GM23338 (cell line): ENCODE results near the gene SENP3. TPM values are rescaled to one million over a fixed set of nuclear protein-coding genes. Genes with fewer than 3 reads are reported as not detected.
"Not testable (repeated sequence)": the region's sequence is repeated elsewhere in the genome, so short reads cannot be mapped to it uniquely, and the experiment has no call there.

Source experiments
- ATAC-seq: fragments of 200-7000 bp; cut with Tn5 transposase; 3 replicates; pipeline ENCODE4 v1.9.1; 2020
- DNase-seq: peaks from one replicate; pipeline ENCODE4 v3.0.0-alpha.2; 2015; ENCODE audit warnings: low spot score
- H2AFZ ChIP-seq: fragments of 200-600 bp; sonication (generic); 2 replicates; pipeline ENCODE4 v1.8.0; 2016; ENCODE audit warnings: antibody characterized with exemption, mild to moderate bottlenecking, moderate library complexity
- H3F3A ChIP-seq: fragments of 200-600 bp; sonication (generic); replicated peaks from 2 replicates; pipeline ENCODE4 v1.8.0; 2017; ENCODE audit warnings: antibody characterized with exemption, mixed run types, low read depth
- H3K27ac ChIP-seq: fragments of 200-600 bp; sonication (generic); 2 replicates; pipeline ENCODE4 v1.6.1; 2016; ENCODE audit warnings: low read depth
- H3K27me3 ChIP-seq: fragments of 200-600 bp; sonication (generic); 2 replicates; pipeline ENCODE4 v1.8.0; 2016; ENCODE audit warnings: mild to moderate bottlenecking, mixed run types, moderate library complexity; ENCODE audit not compliant: insufficient read depth
- H3K36me3 ChIP-seq: fragments of 200-600 bp; sonication (generic); 2 replicates; pipeline ENCODE4 v1.8.0; 2016; ENCODE audit warnings: mild to moderate bottlenecking; ENCODE audit not compliant: insufficient read depth
- H3K4me1 ChIP-seq: fragments of 200-600 bp; sonication (generic); 2 replicates; pipeline ENCODE4 v1.8.0; 2016; ENCODE audit warnings: mild to moderate bottlenecking, moderate library complexity; ENCODE audit not compliant: insufficient read depth
- H3K4me2 ChIP-seq: fragments of 200-600 bp; sonication (generic); 2 replicates; pipeline ENCODE4 v1.7.1; 2017; ENCODE audit warnings: mixed run types
- H3K4me3 ChIP-seq: fragments of 200-600 bp; sonication (generic); 2 replicates; pipeline ENCODE4 v1.6.1; 2016; ENCODE audit warnings: mixed run types
- H3K79me2 ChIP-seq: fragments of 200-600 bp; sonication (generic); replicated peaks from 2 replicates; pipeline ENCODE4 v1.8.0; 2017; ENCODE audit warnings: mild to moderate bottlenecking; ENCODE audit not compliant: insufficient read depth
- H3K9me2 ChIP-seq: fragments of 200-600 bp; sonication (generic); 2 replicates; pipeline ENCODE4 v1.8.0; 2017; ENCODE audit not compliant: insufficient read depth
- H4K20me1 ChIP-seq: fragments of 200-600 bp; sonication (generic); replicated peaks from 2 replicates; pipeline ENCODE4 v1.8.0; 2017; ENCODE audit warnings: mild to moderate bottlenecking; ENCODE audit not compliant: insufficient read depth
- H3K27ac Mint-ChIP-seq: 2 replicates; pipeline ENCODE4 v1.8.0; 2020; ENCODE audit warnings: inconsistent platforms, mild to moderate bottlenecking, moderate library complexity, mixed read lengths
- H3K27me3 Mint-ChIP-seq: 3 replicates; pipeline ENCODE4 v1.8.0; 2022; ENCODE audit warnings: low read depth, mild to moderate bottlenecking, moderate library complexity, mixed read lengths, inconsistent platforms; ENCODE audit not compliant: insufficient read depth, poor library complexity
- H3K36me3 Mint-ChIP-seq: 3 replicates; pipeline ENCODE4 v1.8.0; 2021; ENCODE audit warnings: low read depth, mild to moderate bottlenecking, inconsistent platforms, moderate library complexity, mixed read lengths
- H3K4me1 Mint-ChIP-seq: 3 replicates; pipeline ENCODE4 v1.8.0; 2020; ENCODE audit warnings: mild to moderate bottlenecking, inconsistent platforms, mixed read lengths
- H3K4me3 Mint-ChIP-seq: 3 replicates; pipeline ENCODE4 v1.8.0; 2021; ENCODE audit warnings: moderate library complexity, mild to moderate bottlenecking, inconsistent platforms, mixed read lengths
- H3K9me3 Mint-ChIP-seq: 3 replicates; pipeline ENCODE4 v1.8.0; 2020; ENCODE audit warnings: moderate library complexity, mild to moderate bottlenecking, inconsistent platforms, mixed read lengths
- CREB1 ChIP-seq: fragments of 250-450 bp; sonication (Bioruptor Pico); IDR thresholded peaks from 2 replicates; pipeline ENCODE4 v1.5.0; 2020; ENCODE audit warnings: low read depth, mild to moderate bottlenecking, moderate library complexity
- ETS1 ChIP-seq: IDR thresholded peaks from 2 replicates; pipeline ENCODE4 v1.6.1; 2016; ENCODE audit warnings: antibody characterized with exemption
- EZH2 ChIP-seq: fragments of 200-600 bp; sonication (generic); IDR thresholded peaks from one replicate; pipeline ENCODE4 v1.8.0; 2017; ENCODE audit warnings: antibody characterized with exemption, mild to moderate bottlenecking, low read depth; ENCODE audit not compliant: unreplicated experiment
- JUNB ChIP-seq: IDR thresholded peaks from one replicate; pipeline ENCODE4 v1.6.1; 2016; ENCODE audit warnings: antibody characterized with exemption; ENCODE audit not compliant: unreplicated experiment
- NANOG ChIP-seq: IDR thresholded peaks from 2 replicates; pipeline ENCODE4 v1.6.1; 2016; ENCODE audit warnings: antibody characterized with exemption, borderline replicate concordance
- POLR2AphosphoS5 ChIP-seq: IDR thresholded peaks from 2 replicates; pipeline ENCODE4 v1.6.1; 2016; ENCODE audit warnings: antibody characterized with exemption, low read depth
- STAT1 ChIP-seq: IDR thresholded peaks from one replicate; pipeline ENCODE4 v1.6.1; 2016; ENCODE audit warnings: antibody characterized with exemption; ENCODE audit not compliant: unreplicated experiment
- ZNF114 ChIP-seq: fragments of 250-450 bp; sonication (Bioruptor Pico); IDR thresholded peaks from 2 replicates; pipeline ENCODE4 v1.5.0; 2020; ENCODE audit warnings: mild to moderate bottlenecking, moderate library complexity
- polyA plus RNA-seq: library from polyadenylated mRNA; unstranded; fragments of >200 nt; fragmentation: Nextera tagmentation; extraction: Ambion mirVana; gene quantifications from 2 replicates; pipeline ENCODE4 v1.2.1, GENCODE V29; 2016
- total RNA-seq: library from RNA; depleted of rRNA; stranded (reverse); fragments of >200 nt; shearing (Covaris generic); gene quantifications from 2 replicates; pipeline ENCODE4 v1.2.3, GENCODE V29; 2014
- TF ChIP-seq, protein P1 (sequence below): IDR thresholded peaks from one replicate; pipeline ENCODE4 v1.6.1; 2018; ENCODE audit warnings: antibody characterized with exemption; ENCODE audit not compliant: unreplicated experiment

Gene SENP3
- total and polyA plus RNA-seq, 2 experiments from 2014 or later: 6.5 to 138 TPM

DNA sequence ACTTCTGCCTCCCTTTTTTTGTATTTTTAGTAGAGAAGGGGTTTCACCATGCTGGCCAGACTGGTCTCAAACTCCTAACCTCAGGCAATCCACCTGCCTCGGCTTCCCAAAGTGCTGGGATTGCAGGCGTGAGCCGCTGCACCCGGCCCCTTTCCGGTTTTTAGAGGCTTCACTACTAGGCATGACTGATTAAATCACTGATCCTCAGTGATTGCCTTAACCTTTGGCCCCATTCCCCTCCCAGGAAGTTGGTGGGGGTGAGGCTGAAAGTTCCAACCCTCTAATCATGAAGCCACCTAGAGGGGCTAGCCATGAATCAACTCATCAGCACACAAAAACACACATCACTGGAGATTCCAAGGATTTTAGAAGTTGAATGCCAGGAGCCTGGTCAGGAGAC, 35.8 kb downstream of the SENP3 start:
- ATAC-seq, H2AFZ ChIP-seq, H3K27me3 ChIP-seq, H3K27ac ChIP-seq, H3K4me1 Mint-ChIP-seq, H3K27me3 Mint-ChIP-seq, H3F3A ChIP-seq, H3K4me3 Mint-ChIP-seq, H3K9me2 ChIP-seq, H3K4me3 ChIP-seq, H4K20me1 ChIP-seq, H3K79me2 ChIP-seq, H3K4me2 ChIP-seq, H3K9me3 Mint-ChIP-seq, DNase-seq, H3K27ac Mint-ChIP-seq, H3K4me1 ChIP-seq: not testable (repeated sequence)
- H3K36me3 Mint-ChIP-seq: peaks cover 86% of the 10 kb centered on the region
- H3K36me3 ChIP-seq: peaks cover 37% of the 10 kb centered on the region

- Histone ChIP-seq H3F3A (peaks cover 4% of the 10 kb centered on the region; the same call in 1 of the 2 replicates), H3K4me1 (no peaks in the 10 kb centered on the region), H2AFZ (no peak overlapping the region), H3K36me3 (peaks cover 40% of the 10 kb centered on the region), H3K27me3 (no peaks in the 10 kb centered on the region), H3K79me2 (peaks cover 35% of the 10 kb centered on the region), H3K27ac (no peak overlapping the region), H3K9me2 (no peaks in the 10 kb centered on the region), H3K4me3 (no peak overlapping the region), H3K4me2 (no peak overlapping the region), H4K20me1 (peaks cover 23% of the 10 kb centered on the region)
- Mint-ChIP-seq H3K27ac (no peak overlapping the region), H3K27me3 (peaks cover 4% of the 10 kb centered on the region), H3K4me3 (no peak overlapping the region), H3K9me3 (no peaks in the 10 kb centered on the region), H3K4me1 (no peaks in the 10 kb centered on the region; the same call in 1 of the 3 replicates), H3K36me3 (peaks cover 53% of the 10 kb centered on the region)
- no peak for DNase-seq
- no peak for ATAC-seq
- TF ChIP-seq EZH2 (no peak), CREB1 (CRISPR knock-in tag) (no peak), ZNF114 (no peak), POLR2AphosphoS5 (no peak), STAT1 (no peak), ETS1 (no peak), NANOG (no peak)
Observed at GRCh38 chr17:7606280-7606679, 44.6 kb downstream of the SENP3 start.

GRCh38 chr17:7610641-7611040, 48.9 kb downstream of the SENP3 start:
- Mint-ChIP-seq H3K4me3 (no peak overlapping the region), H3K27ac (no peak overlapping the region)
- H3K27ac ChIP-seq: no peak overlapping the region
- no peak for TF ChIP-seq CREB1 (CRISPR knock-in tag)
- no peak for TF ChIP-seq JUNB
- no peak for TF ChIP-seq ZNF114
- TF ChIP-seq, protein P1, sequence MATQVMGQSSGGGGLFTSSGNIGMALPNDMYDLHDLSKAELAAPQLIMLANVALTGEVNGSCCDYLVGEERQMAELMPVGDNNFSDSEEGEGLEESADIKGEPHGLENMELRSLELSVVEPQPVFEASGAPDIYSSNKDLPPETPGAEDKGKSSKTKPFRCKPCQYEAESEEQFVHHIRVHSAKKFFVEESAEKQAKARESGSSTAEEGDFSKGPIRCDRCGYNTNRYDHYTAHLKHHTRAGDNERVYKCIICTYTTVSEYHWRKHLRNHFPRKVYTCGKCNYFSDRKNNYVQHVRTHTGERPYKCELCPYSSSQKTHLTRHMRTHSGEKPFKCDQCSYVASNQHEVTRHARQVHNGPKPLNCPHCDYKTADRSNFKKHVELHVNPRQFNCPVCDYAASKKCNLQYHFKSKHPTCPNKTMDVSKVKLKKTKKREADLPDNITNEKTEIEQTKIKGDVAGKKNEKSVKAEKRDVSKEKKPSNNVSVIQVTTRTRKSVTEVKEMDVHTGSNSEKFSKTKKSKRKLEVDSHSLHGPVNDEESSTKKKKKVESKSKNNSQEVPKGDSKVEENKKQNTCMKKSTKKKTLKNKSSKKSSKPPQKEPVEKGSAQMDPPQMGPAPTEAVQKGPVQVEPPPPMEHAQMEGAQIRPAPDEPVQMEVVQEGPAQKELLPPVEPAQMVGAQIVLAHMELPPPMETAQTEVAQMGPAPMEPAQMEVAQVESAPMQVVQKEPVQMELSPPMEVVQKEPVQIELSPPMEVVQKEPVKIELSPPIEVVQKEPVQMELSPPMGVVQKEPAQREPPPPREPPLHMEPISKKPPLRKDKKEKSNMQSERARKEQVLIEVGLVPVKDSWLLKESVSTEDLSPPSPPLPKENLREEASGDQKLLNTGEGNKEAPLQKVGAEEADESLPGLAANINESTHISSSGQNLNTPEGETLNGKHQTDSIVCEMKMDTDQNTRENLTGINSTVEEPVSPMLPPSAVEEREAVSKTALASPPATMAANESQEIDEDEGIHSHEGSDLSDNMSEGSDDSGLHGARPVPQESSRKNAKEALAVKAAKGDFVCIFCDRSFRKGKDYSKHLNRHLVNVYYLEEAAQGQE: no peak

More at GRCh38 chr17:7610641-7611040, 48.9 kb downstream of the SENP3 start:
- Histone ChIP-seq H3K9me2 (no peaks in the 10 kb centered on the region), H3K4me2 (no peak overlapping the region), H3K79me2 (peaks cover 64% of the 10 kb centered on the region), H3F3A (peaks cover 19% of the 10 kb centered on the region; the same call in 1 of the 2 replicates), H2AFZ (no peak overlapping the region), H3K36me3 (0 out of 2 replicates have a peak, but pooled peaks cover 6% of the 10 kb centered on the region), H3K27me3 (no peaks in the 10 kb centered on the region; the same call in 1 of the 2 replicates), H4K20me1 (peaks cover 46% of the 10 kb centered on the region), H3K4me3 (no peak overlapping the region), H3K4me1 (peaks cover 23% of the 10 kb centered on the region)
- no peak for DNase-seq
- Mint-ChIP-seq H3K36me3 (peaks cover 19% of the 10 kb centered on the region), H3K9me3 (no peaks in the 10 kb centered on the region; the same call in 2 of the 3 replicates), H3K27me3 (peaks cover 11% of the 10 kb centered on the region), H3K4me1 (peaks cover 17% of the 10 kb centered on the region)
- no peak for ATAC-seq
